Measurements from ENCODE around the gene SLC2A6. TPM values are rescaled to one million over a fixed set of nuclear protein-coding genes. Genes with fewer than 3 reads are reported as not detected.

The SLC2A6 gene
- total and polyA plus RNA-seq, 10 of the 15 experiments (the other 5 are each of a cell fraction or from before 2014, with no cell fraction given): 1.1 to 37.9 (median 18.3) TPM

GRCh38 chr9:133505186-133505830 lies 26.4 kb upstream of the SLC2A6 start:
- Histone ChIP-seq H3K9ac (ENCODE audit: control insufficient read depth, insufficient read depth, low read length) (no peak overlapping the region), H3K27ac (ENCODE audit: control insufficient read depth, insufficient read depth) (no peak overlapping the region), H2AFZ (ENCODE audit: control insufficient read depth, low read depth, low read length) (no peak overlapping the region), H3K79me2 (ENCODE audit: control insufficient read depth, insufficient read depth, low read length) (no peaks in the 10 kb centered on the region), H3K4me2 (ENCODE audit: control insufficient read depth, insufficient read depth) (no peak overlapping the region), H4K20me1 (ENCODE audit: control insufficient read depth, insufficient read depth) (no peaks in the 10 kb centered on the region), H3K4me1 (ENCODE audit: control insufficient read depth, insufficient read depth, low read length) (no peaks in the 10 kb centered on the region), H3K36me3 (ENCODE audit: control insufficient read depth in 2 of 2, insufficient read depth in 2 of 2, low read length in 1 of 2) (no peaks in the 10 kb centered on the region), H3K27me3 (replicated peaks in 1 of 2; ENCODE audit: control insufficient read depth in 2 of 2, insufficient read depth in 2 of 2, low read length in 1 of 2) (peaks cover 0 to 2% of the 10 kb centered on the region in 2 experiments; a peak in 2 of 4 replicates), H3K9me3 (replicated peaks; ENCODE audit: control insufficient read depth, insufficient read depth, low read length) (peaks cover 7% of the 10 kb centered on the region; the same call in 2 of the 3 replicates), H3K4me3 (no peak overlapping the region)
- no peak for ATAC-seq
- intact Hi-C loops (cut with micrococcal nuclease; ENCODE audit: unreplicated experiment): no loop called here
- no peak for FAIRE-seq
- no peak for DNase-seq (ENCODE audit: low read depth, low spot score)
- ChIA-PET POLR2A (no interaction called here), SMC1A (ENCODE audit: uncharacterized antibody, unreplicated experiment) (no interaction called here), CTCF (no interaction called here), RAD21 (ENCODE audit: unreplicated experiment) (no interaction called here)
- TF ChIP-seq PAX8 (IDR thresholded peaks at IDR 0.05): no peak
- TF ChIP-seq CBX5 (IDR thresholded peaks at IDR 0.05; ENCODE audit: low read depth): no peak
- no peak for TF ChIP-seq CHD4 (IDR thresholded peaks at IDR 0.05)
- TF ChIP-seq, protein P1, sequence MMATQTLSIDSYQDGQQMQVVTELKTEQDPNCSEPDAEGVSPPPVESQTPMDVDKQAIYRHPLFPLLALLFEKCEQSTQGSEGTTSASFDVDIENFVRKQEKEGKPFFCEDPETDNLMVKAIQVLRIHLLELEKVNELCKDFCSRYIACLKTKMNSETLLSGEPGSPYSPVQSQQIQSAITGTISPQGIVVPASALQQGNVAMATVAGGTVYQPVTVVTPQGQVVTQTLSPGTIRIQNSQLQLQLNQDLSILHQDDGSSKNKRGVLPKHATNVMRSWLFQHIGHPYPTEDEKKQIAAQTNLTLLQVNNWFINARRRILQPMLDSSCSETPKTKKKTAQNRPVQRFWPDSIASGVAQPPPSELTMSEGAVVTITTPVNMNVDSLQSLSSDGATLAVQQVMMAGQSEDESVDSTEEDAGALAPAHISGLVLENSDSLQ (IDR thresholded peaks at IDR 0.05): no peak
- no TSS peak for BruUV-seq (replicated peaks)
- WGBS (ENCODE audit: insufficient coverage, insufficient replicate concordance, low lambda C conversion rate, missing lambda C conversion rate): 37% methylated on average over 13 of the region's 13 CpGs
- in situ Hi-C loops (cut with MboI): no loop called here

GRCh38 chr9:133502112-133502511 lies 23.2 kb upstream of the SLC2A6 start:
- ChIA-PET POLR2A (no interaction called here), CTCF (no interaction called here), SMC1A (ENCODE audit: uncharacterized antibody, unreplicated experiment) (no interaction called here), RAD21 (ENCODE audit: unreplicated experiment) (no interaction called here)
- DNase-seq (ENCODE audit: low read depth, low spot score) (no peak), ATAC-seq (no peak), FAIRE-seq (no peak)
- Histone ChIP-seq H3K4me1 (ENCODE audit: control insufficient read depth, insufficient read depth, low read length) (no peaks in the 10 kb centered on the region), H3K9me3 (replicated peaks; ENCODE audit: control insufficient read depth, insufficient read depth, low read length) (peaks cover 7% of the 10 kb centered on the region; the same call in 2 of the 3 replicates), H4K20me1 (ENCODE audit: control insufficient read depth, insufficient read depth) (no peaks in the 10 kb centered on the region), H3K27me3 (replicated peaks in 1 of 2; ENCODE audit: control insufficient read depth in 2 of 2, insufficient read depth in 2 of 2, low read length in 1 of 2) (peaks cover 0 to 3% of the 10 kb centered on the region in 2 experiments; a peak in 2 of 4 replicates), H3K27ac (ENCODE audit: control insufficient read depth, insufficient read depth) (no peak overlapping the region), H3K4me2 (ENCODE audit: control insufficient read depth, insufficient read depth) (no peak overlapping the region), H2AFZ (ENCODE audit: control insufficient read depth, low read depth, low read length) (no peak overlapping the region), H3K79me2 (ENCODE audit: control insufficient read depth, insufficient read depth, low read length) (no peaks in the 10 kb centered on the region), H3K36me3 (ENCODE audit: control insufficient read depth in 2 of 2, insufficient read depth in 2 of 2, low read length in 1 of 2) (no peaks in the 10 kb centered on the region), H3K9ac (ENCODE audit: control insufficient read depth, insufficient read depth, low read length) (no peak overlapping the region), H3K4me3 (no peak overlapping the region)
- BruUV-seq (replicated peaks): no TSS peak
- 96% methylated on average over 1 of the region's 1 CpG for WGBS (ENCODE audit: insufficient coverage, insufficient replicate concordance, low lambda C conversion rate, missing lambda C conversion rate)
- intact Hi-C loops (cut with micrococcal nuclease; ENCODE audit: unreplicated experiment) (no loop called here), in situ Hi-C loops (cut with MboI) (no loop called here)
- no peak for TF ChIP-seq ZNF622 (IDR thresholded peaks at IDR 0.05)
- no peak for TF ChIP-seq STAT1 (conservative IDR thresholded peaks at IDR 0.05)
- TF ChIP-seq, protein P2, sequence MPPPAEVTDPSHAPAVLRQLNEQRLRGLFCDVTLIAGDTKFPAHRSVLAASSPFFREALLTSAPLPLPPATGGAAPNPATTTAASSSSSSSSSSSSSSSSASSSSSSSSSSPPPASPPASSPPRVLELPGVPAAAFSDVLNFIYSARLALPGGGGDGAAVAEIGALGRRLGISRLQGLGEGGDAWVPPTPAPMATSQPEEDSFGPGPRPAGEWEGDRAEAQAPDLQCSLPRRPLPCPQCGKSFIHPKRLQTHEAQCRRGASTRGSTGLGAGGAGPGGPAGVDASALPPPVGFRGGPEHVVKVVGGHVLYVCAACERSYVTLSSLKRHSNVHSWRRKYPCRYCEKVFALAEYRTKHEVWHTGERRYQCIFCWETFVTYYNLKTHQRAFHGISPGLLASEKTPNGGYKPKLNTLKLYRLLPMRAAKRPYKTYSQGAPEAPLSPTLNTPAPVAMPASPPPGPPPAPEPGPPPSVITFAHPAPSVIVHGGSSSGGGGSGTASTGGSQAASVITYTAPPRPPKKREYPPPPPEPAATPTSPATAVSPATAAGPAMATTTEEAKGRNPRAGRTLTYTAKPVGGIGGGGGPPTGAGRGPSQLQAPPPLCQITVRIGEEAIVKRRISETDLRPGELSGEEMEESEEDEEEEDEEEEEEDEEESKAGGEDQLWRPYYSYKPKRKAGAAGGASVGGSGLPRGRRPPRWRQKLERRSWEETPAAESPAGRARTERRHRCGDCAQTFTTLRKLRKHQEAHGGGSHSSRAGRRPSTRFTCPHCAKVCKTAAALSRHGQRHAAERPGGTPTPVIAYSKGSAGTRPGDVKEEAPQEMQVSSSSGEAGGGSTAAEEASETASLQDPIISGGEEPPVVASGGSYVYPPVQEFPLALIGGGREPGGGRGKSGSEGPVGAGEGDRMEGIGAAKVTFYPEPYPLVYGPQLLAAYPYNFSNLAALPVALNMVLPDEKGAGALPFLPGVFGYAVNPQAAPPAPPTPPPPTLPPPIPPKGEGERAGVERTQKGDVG (CRISPR knock-in tag; IDR thresholded peaks at IDR 0.05): no peak
- TF ChIP-seq SUPT20H (IDR thresholded peaks at IDR 0.05; ENCODE audit: borderline replicate concordance, control insufficient read depth, low read depth, low read length): no peak
- TF ChIP-seq ZBED1 (IDR thresholded peaks at IDR 0.05; ENCODE audit: borderline replicate concordance): no peak
- TF ChIP-seq CBX5 (IDR thresholded peaks at IDR 0.05; ENCODE audit: low read depth): no peak
- TF ChIP-seq CHD4 (IDR thresholded peaks at IDR 0.05): no peak
- TF ChIP-seq TCF3 (IDR thresholded peaks at IDR 0.05; ENCODE audit: borderline replicate concordance, insufficient read depth, low read depth, low read length): no peak
- TF ChIP-seq CHD1 (IDR thresholded peaks at IDR 0.05; ENCODE audit: low read depth, low read length): no peak
- no peak for TF ChIP-seq EZH2 (IDR thresholded peaks at IDR 0.05; ENCODE audit: borderline replicate concordance, control insufficient read depth, low read depth, low read length)
- no peak for TF ChIP-seq BACH1 (IDR thresholded peaks at IDR 0.05; ENCODE audit: borderline replicate concordance)
- no peak for TF ChIP-seq IKZF2 (IDR thresholded peaks at IDR 0.05)
- TF ChIP-seq CBX3 (IDR thresholded peaks at IDR 0.05; ENCODE audit: borderline replicate concordance, low read depth): no peak
